Measurements from ENCODE around the gene STOX1.
"Not testable (repeated sequence)": the region's sequence is repeated elsewhere in the genome, so short reads cannot be mapped to it uniquely, and the experiment has no call there.

DNA sequence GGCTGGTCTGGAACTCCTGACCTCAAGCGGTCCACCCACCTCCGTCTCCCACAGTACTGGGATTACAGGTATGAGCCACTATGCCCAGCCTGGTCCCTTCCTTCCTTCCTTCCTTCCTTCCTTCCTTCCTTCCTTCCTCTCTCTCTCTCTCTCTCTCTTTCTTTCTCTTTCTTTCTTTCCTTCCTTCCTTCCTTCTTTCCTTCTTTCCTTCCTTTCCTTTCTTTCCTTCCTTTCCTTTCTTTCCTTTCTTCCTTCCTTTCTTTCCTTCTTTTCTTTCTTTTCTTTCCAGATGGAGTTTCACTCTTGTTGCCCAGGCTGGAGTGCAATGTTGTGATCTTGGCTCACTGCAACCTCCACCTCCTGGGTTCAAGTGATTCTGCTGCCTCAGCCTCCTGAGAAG is 101.8 kb downstream of the STOX1 start:
- TF ChIP-seq, protein P1, sequence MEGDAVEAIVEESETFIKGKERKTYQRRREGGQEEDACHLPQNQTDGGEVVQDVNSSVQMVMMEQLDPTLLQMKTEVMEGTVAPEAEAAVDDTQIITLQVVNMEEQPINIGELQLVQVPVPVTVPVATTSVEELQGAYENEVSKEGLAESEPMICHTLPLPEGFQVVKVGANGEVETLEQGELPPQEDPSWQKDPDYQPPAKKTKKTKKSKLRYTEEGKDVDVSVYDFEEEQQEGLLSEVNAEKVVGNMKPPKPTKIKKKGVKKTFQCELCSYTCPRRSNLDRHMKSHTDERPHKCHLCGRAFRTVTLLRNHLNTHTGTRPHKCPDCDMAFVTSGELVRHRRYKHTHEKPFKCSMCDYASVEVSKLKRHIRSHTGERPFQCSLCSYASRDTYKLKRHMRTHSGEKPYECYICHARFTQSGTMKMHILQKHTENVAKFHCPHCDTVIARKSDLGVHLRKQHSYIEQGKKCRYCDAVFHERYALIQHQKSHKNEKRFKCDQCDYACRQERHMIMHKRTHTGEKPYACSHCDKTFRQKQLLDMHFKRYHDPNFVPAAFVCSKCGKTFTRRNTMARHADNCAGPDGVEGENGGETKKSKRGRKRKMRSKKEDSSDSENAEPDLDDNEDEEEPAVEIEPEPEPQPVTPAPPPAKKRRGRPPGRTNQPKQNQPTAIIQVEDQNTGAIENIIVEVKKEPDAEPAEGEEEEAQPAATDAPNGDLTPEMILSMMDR (IDR thresholded peaks at IDR 0.05; ENCODE audit: insufficient read depth, low read length), result not testable (repeated sequence)
- TF ChIP-seq POLR2AphosphoS5 (IDR thresholded peaks at IDR 0.05; ENCODE audit: low read depth); SPI1 (IDR thresholded peaks at IDR 0.05; ENCODE audit: borderline replicate concordance, low read depth); GABPA (IDR thresholded peaks at IDR 0.05; ENCODE audit: low read depth): not testable (repeated sequence)
- TF ChIP-seq, protein P2, sequence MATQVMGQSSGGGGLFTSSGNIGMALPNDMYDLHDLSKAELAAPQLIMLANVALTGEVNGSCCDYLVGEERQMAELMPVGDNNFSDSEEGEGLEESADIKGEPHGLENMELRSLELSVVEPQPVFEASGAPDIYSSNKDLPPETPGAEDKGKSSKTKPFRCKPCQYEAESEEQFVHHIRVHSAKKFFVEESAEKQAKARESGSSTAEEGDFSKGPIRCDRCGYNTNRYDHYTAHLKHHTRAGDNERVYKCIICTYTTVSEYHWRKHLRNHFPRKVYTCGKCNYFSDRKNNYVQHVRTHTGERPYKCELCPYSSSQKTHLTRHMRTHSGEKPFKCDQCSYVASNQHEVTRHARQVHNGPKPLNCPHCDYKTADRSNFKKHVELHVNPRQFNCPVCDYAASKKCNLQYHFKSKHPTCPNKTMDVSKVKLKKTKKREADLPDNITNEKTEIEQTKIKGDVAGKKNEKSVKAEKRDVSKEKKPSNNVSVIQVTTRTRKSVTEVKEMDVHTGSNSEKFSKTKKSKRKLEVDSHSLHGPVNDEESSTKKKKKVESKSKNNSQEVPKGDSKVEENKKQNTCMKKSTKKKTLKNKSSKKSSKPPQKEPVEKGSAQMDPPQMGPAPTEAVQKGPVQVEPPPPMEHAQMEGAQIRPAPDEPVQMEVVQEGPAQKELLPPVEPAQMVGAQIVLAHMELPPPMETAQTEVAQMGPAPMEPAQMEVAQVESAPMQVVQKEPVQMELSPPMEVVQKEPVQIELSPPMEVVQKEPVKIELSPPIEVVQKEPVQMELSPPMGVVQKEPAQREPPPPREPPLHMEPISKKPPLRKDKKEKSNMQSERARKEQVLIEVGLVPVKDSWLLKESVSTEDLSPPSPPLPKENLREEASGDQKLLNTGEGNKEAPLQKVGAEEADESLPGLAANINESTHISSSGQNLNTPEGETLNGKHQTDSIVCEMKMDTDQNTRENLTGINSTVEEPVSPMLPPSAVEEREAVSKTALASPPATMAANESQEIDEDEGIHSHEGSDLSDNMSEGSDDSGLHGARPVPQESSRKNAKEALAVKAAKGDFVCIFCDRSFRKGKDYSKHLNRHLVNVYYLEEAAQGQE (IDR thresholded peaks at IDR 0.05; ENCODE audit: insufficient replicate concordance, low read depth), result not testable (repeated sequence)

Measured in HL-60 (cell line).